ENCODE measurements around the gene TMEM250.

DNA sequence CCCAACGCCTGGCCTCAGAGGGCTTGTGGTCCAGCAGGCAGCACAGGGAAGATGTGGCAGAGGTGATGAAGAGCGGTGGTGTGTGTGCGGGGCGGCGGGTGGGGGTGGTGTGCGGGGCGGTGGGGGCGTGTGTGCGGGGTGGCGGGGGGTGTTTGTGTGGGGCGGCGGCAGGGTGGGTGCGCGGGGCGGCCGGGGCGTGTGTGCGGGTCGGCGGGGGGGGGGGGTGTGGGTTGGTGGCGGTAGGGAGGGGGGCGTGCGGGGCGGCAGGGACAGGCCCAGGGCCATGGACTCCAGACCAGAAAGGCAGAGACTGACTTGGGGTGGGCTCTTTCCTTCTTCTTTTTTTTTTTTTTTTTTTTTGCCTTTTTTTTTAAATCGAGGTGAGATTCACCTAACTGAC, 19.1 kb downstream of the TMEM250 start:
- TF ChIP-seq CHD2 (IDR thresholded peaks at IDR 0.05; ENCODE audit: low read length, partially characterized antibody) (no peak), CTCF (IDR thresholded peaks at IDR 0.05) (no peak), GABPA (IDR thresholded peaks at IDR 0.05; ENCODE audit: low read depth) (no peak), USF1 (IDR thresholded peaks at IDR 0.05; ENCODE audit: borderline replicate concordance, low read depth) (no peak), FOXJ3 (CRISPR knock-in tag; IDR thresholded peaks at IDR 0.05) (no peak), TAF1 (IDR thresholded peaks at IDR 0.05; ENCODE audit: borderline replicate concordance, low read depth, low read length) (no peak), JUND (IDR thresholded peaks at IDR 0.05) (no peak)
- TF ChIP-seq, protein P1, sequence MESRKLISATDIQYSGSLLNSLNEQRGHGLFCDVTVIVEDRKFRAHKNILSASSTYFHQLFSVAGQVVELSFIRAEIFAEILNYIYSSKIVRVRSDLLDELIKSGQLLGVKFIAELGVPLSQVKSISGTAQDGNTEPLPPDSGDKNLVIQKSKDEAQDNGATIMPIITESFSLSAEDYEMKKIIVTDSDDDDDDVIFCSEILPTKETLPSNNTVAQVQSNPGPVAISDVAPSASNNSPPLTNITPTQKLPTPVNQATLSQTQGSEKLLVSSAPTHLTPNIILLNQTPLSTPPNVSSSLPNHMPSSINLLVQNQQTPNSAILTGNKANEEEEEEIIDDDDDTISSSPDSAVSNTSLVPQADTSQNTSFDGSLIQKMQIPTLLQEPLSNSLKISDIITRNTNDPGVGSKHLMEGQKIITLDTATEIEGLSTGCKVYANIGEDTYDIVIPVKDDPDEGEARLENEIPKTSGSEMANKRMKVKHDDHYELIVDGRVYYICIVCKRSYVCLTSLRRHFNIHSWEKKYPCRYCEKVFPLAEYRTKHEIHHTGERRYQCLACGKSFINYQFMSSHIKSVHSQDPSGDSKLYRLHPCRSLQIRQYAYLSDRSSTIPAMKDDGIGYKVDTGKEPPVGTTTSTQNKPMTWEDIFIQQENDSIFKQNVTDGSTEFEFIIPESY (IDR thresholded peaks at IDR 0.05; ENCODE audit: borderline replicate concordance, low read depth) = no peak
- TF ChIP-seq, protein P2, sequence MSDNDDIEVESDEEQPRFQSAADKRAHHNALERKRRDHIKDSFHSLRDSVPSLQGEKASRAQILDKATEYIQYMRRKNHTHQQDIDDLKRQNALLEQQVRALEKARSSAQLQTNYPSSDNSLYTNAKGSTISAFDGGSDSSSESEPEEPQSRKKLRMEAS (IDR thresholded peaks at IDR 0.05; ENCODE audit: low read depth) = no peak
- TF ChIP-seq, protein P3, sequence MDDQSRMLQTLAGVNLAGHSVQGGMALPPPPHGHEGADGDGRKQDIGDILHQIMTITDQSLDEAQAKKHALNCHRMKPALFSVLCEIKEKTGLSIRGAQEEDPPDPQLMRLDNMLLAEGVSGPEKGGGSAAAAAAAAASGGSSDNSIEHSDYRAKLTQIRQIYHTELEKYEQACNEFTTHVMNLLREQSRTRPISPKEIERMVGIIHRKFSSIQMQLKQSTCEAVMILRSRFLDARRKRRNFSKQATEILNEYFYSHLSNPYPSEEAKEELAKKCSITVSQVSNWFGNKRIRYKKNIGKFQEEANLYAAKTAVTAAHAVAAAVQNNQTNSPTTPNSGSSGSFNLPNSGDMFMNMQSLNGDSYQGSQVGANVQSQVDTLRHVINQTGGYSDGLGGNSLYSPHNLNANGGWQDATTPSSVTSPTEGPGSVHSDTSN (IDR thresholded peaks at IDR 0.05) = no peak

All from SK-N-SH (cell line).